H9 (cell line): ENCODE measurements around the gene MSL3B.

Experiments used
- DNase-seq: peaks from one replicate; pipeline ENCODE4 v3.0.0-alpha.2; 2017
- H2AFZ ChIP-seq: one replicate; pipeline ENCODE4 v1.6.1; 2013; ENCODE audit warnings: mild to moderate bottlenecking, low read length, control low read depth, moderate library complexity
- H2AK5ac ChIP-seq: 2 replicates; pipeline ENCODE4 v1.6.1; 2013; ENCODE audit warnings: low read length, control low read depth, mixed read lengths; ENCODE audit not compliant: insufficient read length
- H2BK120ac ChIP-seq: one replicate; pipeline ENCODE4 v1.6.1; 2013; ENCODE audit warnings: low read depth, mild to moderate bottlenecking, low read length, control low read depth, inconsistent platforms; ENCODE audit not compliant: poor library complexity, severe bottlenecking
- H2BK12ac ChIP-seq: 2 replicates; pipeline ENCODE4 v1.6.1; 2013; ENCODE audit warnings: low read length, control low read depth, mixed read lengths, low read depth; ENCODE audit not compliant: insufficient read length
- H2BK15ac ChIP-seq: 2 replicates; pipeline ENCODE4 v1.6.1; 2013; ENCODE audit warnings: low read depth, low read length, control low read depth
- H2BK20ac ChIP-seq: one replicate; pipeline ENCODE4 v1.6.1; 2013; ENCODE audit warnings: low read depth, mild to moderate bottlenecking, low read length, control low read depth, inconsistent platforms; ENCODE audit not compliant: poor library complexity, severe bottlenecking
- H2BK5ac ChIP-seq: 2 replicates; pipeline ENCODE4 v1.6.1; 2013; ENCODE audit warnings: low read length, control low read depth, mixed read lengths; ENCODE audit not compliant: insufficient read length
- H3K14ac ChIP-seq: 2 replicates; pipeline ENCODE4 v1.6.1; 2013; ENCODE audit warnings: low read length, control low read depth; ENCODE audit not compliant: insufficient read depth
- H3K18ac ChIP-seq: 2 replicates; pipeline ENCODE4 v1.6.1; 2013; ENCODE audit warnings: low read depth, mild to moderate bottlenecking, mixed read lengths, low read length, control low read depth; ENCODE audit not compliant: insufficient read length
- H3K23ac ChIP-seq: 2 replicates; pipeline ENCODE4 v1.6.1; 2013; ENCODE audit warnings: low read length, control low read depth, mixed read lengths, low read depth; ENCODE audit not compliant: insufficient read length
- H3K23me2 ChIP-seq: 2 replicates; pipeline ENCODE4 v1.6.1; 2013; ENCODE audit warnings: low read depth, mild to moderate bottlenecking, mixed read lengths, low read length, control low read depth; ENCODE audit not compliant: insufficient read length, poor library complexity, severe bottlenecking
- H3K27ac ChIP-seq: 2 replicates; pipeline ENCODE4 v1.5.1; 2013; ENCODE audit warnings: low read length, control low read depth, mixed read lengths, low read depth; ENCODE audit not compliant: insufficient read length
- H3K27me3 ChIP-seq: 2 replicates; pipeline ENCODE4 v1.6.1; 2013; ENCODE audit warnings: low read length, control low read depth, inconsistent platforms; ENCODE audit not compliant: insufficient read depth
- H3K4ac ChIP-seq: 2 replicates; pipeline ENCODE4 v1.6.1; 2013; ENCODE audit warnings: low read depth, mild to moderate bottlenecking, control low read depth, inconsistent platforms, low read length, moderate library complexity
- H3K4me1 ChIP-seq: 2 replicates; pipeline ENCODE4 v1.6.1; 2013; ENCODE audit warnings: low read length, control low read depth, inconsistent platforms; ENCODE audit not compliant: insufficient read depth
- H3K4me2 ChIP-seq: 2 replicates; pipeline ENCODE4 v1.6.1; 2013; ENCODE audit warnings: low read length, control low read depth, mixed read lengths; ENCODE audit not compliant: insufficient read length, insufficient read depth
- H3K56ac ChIP-seq: 2 replicates; pipeline ENCODE4 v1.6.1; 2013; ENCODE audit warnings: low read depth, mild to moderate bottlenecking, mixed read lengths, low read length, control low read depth; ENCODE audit not compliant: insufficient read length
- H3K79me1 ChIP-seq: 2 replicates; pipeline ENCODE4 v1.6.1; 2013; ENCODE audit warnings: low read depth, mild to moderate bottlenecking, moderate library complexity, low read length, control low read depth, inconsistent platforms; ENCODE audit not compliant: insufficient read depth, poor library complexity, severe bottlenecking
- H3K79me2 ChIP-seq: 2 replicates; pipeline ENCODE4 v1.6.1; 2013; ENCODE audit warnings: low read length, control low read depth, inconsistent platforms; ENCODE audit not compliant: insufficient read depth
- H3K9ac ChIP-seq: 2 replicates; pipeline ENCODE4 v1.6.1; 2013; ENCODE audit warnings: low read length, control low read depth, mixed read lengths; ENCODE audit not compliant: insufficient read length; ENCODE audit errors: extremely low read depth
- H3K9me3 ChIP-seq: one replicate; pipeline ENCODE4 v1.6.1; 2013; ENCODE audit warnings: low read depth, low read length, inconsistent platforms; ENCODE audit not compliant: control insufficient read depth
- H3T11ph ChIP-seq: one replicate; pipeline ENCODE4 v1.6.1; 2013; ENCODE audit warnings: mild to moderate bottlenecking, low read length, control low read depth, inconsistent platforms
- H4K20me1 ChIP-seq: one replicate; pipeline ENCODE4 v1.6.1; 2013; ENCODE audit not compliant: control insufficient read depth, insufficient read length, insufficient read depth
- H4K5ac ChIP-seq: 2 replicates; pipeline ENCODE4 v1.6.1; 2013; ENCODE audit warnings: low read depth, mild to moderate bottlenecking, mixed read lengths, low read length, control low read depth; ENCODE audit not compliant: insufficient read length
- H4K8ac ChIP-seq: replicated peaks from 2 replicates; pipeline ENCODE4 v1.6.1; 2013; ENCODE audit warnings: low read length, control low read depth, mixed read lengths, low read depth; ENCODE audit not compliant: insufficient read length
- H4K91ac ChIP-seq: 2 replicates; pipeline ENCODE4 v1.6.1; 2013; ENCODE audit warnings: low read depth, mild to moderate bottlenecking, moderate library complexity, mixed read lengths, low read length, control low read depth; ENCODE audit not compliant: insufficient read length
- H3K27ac Mint-ChIP-seq, 3 experiments: 2 replicates in 2 of 3; 3 replicates in 1 of 3; pipeline ENCODE4 v1.8.0; 2020 to 2021; ENCODE audit warnings: mixed read lengths in 3 of 3, mild to moderate bottlenecking in 1 of 3, moderate library complexity in 1 of 3
- H3K27me3 Mint-ChIP-seq: 2 replicates; pipeline ENCODE4 v1.8.0; 2021; ENCODE audit warnings: low read depth, mild to moderate bottlenecking, moderate library complexity, mixed read lengths
- H3K36me3 Mint-ChIP-seq, 3 experiments: 2 replicates in 2 of 3; 3 replicates in 1 of 3; pipeline ENCODE4 v1.8.0; 2020 to 2021; ENCODE audit warnings: low read depth in 3 of 3, mixed read lengths in 3 of 3; ENCODE audit not compliant: insufficient read depth in 1 of 3
- H3K4me1 Mint-ChIP-seq, 2 experiments: 2 replicates each; pipeline ENCODE4 v1.8.0; 2020; ENCODE audit warnings: mixed read lengths in 2 of 2
- H3K4me3 Mint-ChIP-seq, 2 experiments: 2 replicates in 1 of 2; 3 replicates in 1 of 2; pipeline ENCODE4 v1.8.0; 2020 to 2021; ENCODE audit warnings: mild to moderate bottlenecking in 2 of 2, mixed read lengths in 2 of 2, moderate library complexity in 1 of 2
- H3K9me3 Mint-ChIP-seq, 2 experiments: 2 replicates in 1 of 2; 3 replicates in 1 of 2; pipeline ENCODE4 v1.8.0; 2020; ENCODE audit warnings: mild to moderate bottlenecking in 2 of 2, mixed read lengths in 2 of 2, moderate library complexity in 1 of 2
- whole genome bisulfite sequencing: extraction: QIAGEN DNeasy Blood & Tissue Kit; methylation state at CpG from one replicate; pipeline ENCODE4 v1.1.7; 2013; ENCODE audit warnings: missing lambda C conversion rate, low lambda C conversion rate, mixed read lengths; ENCODE audit not compliant: insufficient read length; ENCODE audit errors: extremely low coverage; 5-methylcytosine and 5-hydroxymethylcytosine counted together
- TF ChIP-seq, protein P1 (sequence below): fragments of 200-600 bp; sonication (generic); conservative IDR thresholded peaks from 3 replicates; pipeline ENCODE4 v1.8.0; 2021; ENCODE audit warnings: antibody characterized with exemption, mild to moderate bottlenecking

Gene MSL3B

GRCh38 chr2:233892793-233893192 is 24.6 kb upstream of the MSL3B start:
- H3K27ac Mint-ChIP-seq: no peak overlapping the region
- no peak overlapping the region for H3K4me3 Mint-ChIP-seq
- no peaks in the 10 kb centered on the region for H3K4me1 ChIP-seq
- DNase-seq: no peak
- H3K9me3 ChIP-seq: no peaks in the 10 kb centered on the region
- no peaks in the 10 kb centered on the region for H3K36me3 Mint-ChIP-seq
- no peak overlapping the region for H4K5ac ChIP-seq
- H3K23ac ChIP-seq: no peak overlapping the region
- no peak overlapping the region for H4K8ac ChIP-seq
- peaks cover 0 to 5% of the 10 kb centered on the region in 2 experiments; a peak in 3 of 4 replicates for H3K4me1 Mint-ChIP-seq
- no peaks in the 10 kb centered on the region for H3K9me3 Mint-ChIP-seq
- peaks cover 42% of the 10 kb centered on the region for H3K27me3 Mint-ChIP-seq
- no peak overlapping the region for H3K4me2 ChIP-seq
- no peaks in the 10 kb centered on the region for H4K20me1 ChIP-seq
- no peak overlapping the region for H2BK120ac ChIP-seq
- no peak overlapping the region for H2BK20ac ChIP-seq
- no peak overlapping the region for H3K56ac ChIP-seq
- H3K79me2 ChIP-seq: no peaks in the 10 kb centered on the region
- H2BK5ac ChIP-seq: no peak overlapping the region
- H3K27me3 ChIP-seq: no peaks in the 10 kb centered on the region
- no peak overlapping the region for H2BK12ac ChIP-seq
- H3K27ac ChIP-seq: no peak overlapping the region
- TF ChIP-seq, protein P1, sequence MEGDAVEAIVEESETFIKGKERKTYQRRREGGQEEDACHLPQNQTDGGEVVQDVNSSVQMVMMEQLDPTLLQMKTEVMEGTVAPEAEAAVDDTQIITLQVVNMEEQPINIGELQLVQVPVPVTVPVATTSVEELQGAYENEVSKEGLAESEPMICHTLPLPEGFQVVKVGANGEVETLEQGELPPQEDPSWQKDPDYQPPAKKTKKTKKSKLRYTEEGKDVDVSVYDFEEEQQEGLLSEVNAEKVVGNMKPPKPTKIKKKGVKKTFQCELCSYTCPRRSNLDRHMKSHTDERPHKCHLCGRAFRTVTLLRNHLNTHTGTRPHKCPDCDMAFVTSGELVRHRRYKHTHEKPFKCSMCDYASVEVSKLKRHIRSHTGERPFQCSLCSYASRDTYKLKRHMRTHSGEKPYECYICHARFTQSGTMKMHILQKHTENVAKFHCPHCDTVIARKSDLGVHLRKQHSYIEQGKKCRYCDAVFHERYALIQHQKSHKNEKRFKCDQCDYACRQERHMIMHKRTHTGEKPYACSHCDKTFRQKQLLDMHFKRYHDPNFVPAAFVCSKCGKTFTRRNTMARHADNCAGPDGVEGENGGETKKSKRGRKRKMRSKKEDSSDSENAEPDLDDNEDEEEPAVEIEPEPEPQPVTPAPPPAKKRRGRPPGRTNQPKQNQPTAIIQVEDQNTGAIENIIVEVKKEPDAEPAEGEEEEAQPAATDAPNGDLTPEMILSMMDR: no peak
- no peak overlapping the region for H2AFZ ChIP-seq
- no peak overlapping the region for H3T11ph ChIP-seq
- no peaks in the 10 kb centered on the region for H3K23me2 ChIP-seq
- H3K4ac ChIP-seq: no peak overlapping the region
- no CpG with 5 or more reads among the region's 2 CpGs for WGBS
- no peak overlapping the region for H3K14ac ChIP-seq
- no peaks in the 10 kb centered on the region for H3K79me1 ChIP-seq
- no peak overlapping the region for H3K9ac ChIP-seq
- H3K18ac ChIP-seq: no peak overlapping the region
- no peak overlapping the region for H2BK15ac ChIP-seq
- H4K91ac ChIP-seq: no peak overlapping the region
- H2AK5ac ChIP-seq: no peak overlapping the region
